HG03135 (cell line): ENCODE measurements around the gene ZYG11B.
"Not testable (repeated sequence)": the region's sequence is repeated elsewhere in the genome, so short reads cannot be mapped to it uniquely, and the experiment has no call there.

ENCODE experiments used
- ATAC-seq: cut with Tn5 transposase; IDR thresholded peaks from one replicate; pipeline ENCODE4 v1.9.1; 2021; ENCODE audit warnings: mild to moderate bottlenecking, moderate library complexity; ENCODE audit not compliant: unreplicated experiment

Gene ZYG11B

DNA sequence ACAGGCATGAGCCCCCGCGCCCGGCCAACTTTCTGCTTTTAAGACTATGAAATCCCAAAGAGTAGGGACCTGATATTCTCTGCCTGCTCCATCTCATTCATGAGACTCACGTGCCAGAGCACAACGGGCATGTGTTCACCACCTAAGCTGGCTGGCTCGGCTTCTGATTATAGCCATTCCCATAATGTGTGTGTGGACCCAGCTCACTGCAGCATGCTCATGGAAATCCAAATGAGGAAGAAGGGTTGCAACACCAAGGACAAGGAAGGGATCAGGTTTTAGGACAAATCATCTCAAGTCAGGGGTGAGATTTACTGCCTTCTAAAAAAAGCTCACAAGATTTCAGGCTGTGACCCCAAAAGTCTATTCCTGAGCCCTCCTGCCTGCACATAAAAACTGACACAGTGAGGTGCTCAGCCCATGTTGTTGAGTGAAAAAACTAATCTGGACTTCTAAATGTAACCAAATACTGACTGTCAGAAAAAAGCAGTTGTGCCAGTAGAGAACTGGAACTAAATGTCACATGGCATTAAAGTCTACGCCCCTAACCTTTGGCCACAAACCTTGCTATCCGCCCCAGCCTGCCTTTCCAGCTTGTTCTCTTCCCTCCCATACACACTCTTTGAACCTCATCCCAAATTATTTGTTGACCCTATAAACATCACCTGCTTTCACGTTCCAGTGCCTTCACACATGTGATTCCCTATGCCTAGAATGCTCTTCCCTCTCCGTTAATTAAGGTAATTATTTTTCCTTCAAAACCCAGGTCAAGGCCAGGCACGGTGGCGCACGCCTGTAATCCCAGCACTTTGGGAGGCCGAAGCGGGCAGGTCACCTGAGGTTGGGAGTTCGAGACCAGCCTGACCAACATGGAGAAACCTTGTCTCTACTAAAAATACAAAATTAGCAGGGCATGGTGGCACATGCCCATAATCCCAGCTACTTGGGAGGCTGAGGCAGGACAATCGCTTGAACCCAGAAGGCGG, 19.0 kb upstream of the ZYG11B start:
- no peak for ATAC-seq

GRCh38 chr1:52707927-52708655, 18.2 kb upstream of the ZYG11B start:
- ATAC-seq, result no peak

DNA sequence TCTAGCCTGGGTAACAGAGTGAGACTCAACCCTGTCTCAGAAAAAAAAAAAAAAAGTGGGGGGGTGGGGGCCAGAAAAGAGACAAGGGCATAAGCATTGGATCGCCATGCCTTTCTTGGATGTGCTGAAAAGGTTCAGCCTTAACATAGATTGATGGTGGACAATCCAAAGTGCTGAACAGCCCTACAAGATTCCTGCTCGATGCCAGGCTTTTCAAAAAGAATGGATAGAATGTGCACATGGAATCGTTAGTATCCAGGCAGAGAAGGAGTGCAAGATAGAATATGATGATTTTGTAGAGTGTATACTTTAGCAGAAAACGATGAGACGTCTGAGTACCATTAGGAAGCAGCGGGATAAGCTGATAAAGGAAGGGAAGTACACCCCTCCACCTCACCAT, 17.2 kb upstream of the ZYG11B start:
- ATAC-seq, result no peak

DNA sequence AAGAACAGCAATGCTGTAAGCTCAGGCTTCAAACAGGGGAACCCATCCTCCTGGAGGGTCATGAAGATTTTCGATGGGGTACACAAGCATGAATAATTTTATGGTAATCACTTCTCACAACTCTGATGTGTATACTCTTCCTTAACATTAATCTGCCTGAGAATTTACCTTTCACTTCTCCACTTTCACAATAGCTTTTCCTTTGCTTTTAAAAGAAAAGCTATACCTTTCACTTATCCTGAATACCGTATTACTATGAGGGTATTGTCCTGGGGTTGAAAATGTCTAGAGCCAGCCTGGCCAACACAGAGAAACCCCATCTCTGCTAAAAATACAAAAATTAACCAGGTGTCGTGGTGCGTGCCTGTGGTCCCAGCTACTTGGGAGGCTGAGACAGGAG, 12.7 kb upstream of the ZYG11B start:
- no peak for ATAC-seq

GRCh38 chr1:52715296-52715695, 11.0 kb upstream of the ZYG11B start:
- not testable (repeated sequence) for ATAC-seq

DNA sequence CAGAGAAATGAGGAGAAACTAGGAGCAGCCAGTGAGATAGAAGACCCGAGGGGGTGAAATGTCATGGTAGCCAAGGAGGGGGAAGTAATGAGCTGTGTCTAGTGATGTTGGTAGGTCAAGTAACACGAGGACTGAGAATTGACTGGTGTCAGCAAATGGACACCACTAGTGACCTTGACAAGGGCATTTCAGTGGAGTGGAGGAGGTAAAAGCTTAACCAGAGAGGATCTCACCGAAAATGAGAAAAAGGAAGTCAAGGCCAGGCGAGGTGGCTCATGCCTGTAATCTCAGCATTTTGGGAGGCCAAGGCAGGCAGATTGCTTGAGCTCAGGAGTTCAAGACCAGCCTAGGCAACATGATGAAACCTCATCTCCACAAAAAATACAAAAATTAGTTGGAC, 3.0 kb upstream of the ZYG11B start:
- ATAC-seq, result no peak

DNA sequence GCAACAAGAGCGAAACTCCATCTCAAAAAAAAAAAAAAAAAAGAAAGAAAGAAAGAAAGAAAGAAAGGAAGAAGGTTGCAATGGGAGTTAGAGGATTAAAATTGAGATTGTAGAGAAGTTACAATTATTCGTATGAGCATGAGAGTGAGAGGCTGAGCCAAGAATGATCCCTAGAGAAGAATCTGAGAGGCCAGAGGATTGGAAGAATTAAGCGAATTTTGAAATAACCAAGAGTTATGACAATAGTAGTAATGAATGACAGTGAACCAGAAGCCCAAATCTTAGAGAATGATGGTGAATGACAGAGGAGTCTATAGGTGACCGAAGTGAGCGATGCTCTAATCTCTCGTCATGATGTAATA, 369 bp upstream of the ZYG11B start:
- ATAC-seq, result no peak

DNA sequence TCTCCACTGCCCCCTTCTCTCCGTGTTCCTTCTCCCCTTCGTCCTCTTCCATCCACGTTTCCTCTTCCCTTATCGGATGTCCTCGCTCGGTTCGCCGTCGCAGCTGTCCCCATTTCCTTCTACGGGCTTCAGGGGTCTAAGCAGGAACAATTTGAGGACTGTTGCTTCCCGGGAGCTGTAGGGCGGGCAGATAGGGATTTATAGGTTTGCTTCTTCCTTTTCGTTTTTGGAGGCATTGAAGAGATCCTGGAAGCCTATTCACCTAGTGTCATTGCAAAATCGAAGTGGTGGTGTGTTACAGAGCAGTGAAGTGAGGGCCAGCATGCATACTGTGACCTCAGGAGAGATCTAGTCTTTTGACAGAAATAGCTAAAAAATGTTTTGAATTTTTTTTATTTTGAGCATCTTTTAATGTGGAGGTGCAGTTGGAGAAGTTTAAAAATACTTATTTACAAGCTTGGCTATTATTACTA, 897 bp downstream of the ZYG11B start:
- ATAC-seq, result no peak

GRCh38 chr1:52727956-52728656, 1.9 kb downstream of the ZYG11B start:
- ATAC-seq, result no peak

GRCh38 chr1:52733368-52733767, 7.1 kb downstream of the ZYG11B start:
- no peak for ATAC-seq

DNA sequence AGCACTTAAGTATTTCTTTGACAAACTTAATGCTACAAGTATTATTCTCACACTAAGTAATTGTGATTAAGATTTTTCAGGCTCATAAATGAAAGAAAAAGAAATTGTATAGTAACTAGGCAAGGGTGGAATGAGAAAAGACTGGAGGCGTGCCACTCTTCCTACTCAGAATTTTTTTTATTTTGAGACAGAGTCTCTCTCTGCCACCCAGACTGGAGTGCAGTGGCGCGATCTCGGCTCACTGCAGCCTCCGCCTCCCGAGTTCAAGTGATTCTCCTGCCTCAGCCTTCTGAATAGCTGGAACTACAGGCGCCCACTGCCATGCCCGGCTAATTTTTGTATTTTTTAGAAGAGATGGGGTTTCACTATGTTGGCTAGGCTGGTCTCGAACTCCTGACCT, 9.1 kb downstream of the ZYG11B start:
- ATAC-seq, result not testable (repeated sequence)

GRCh38 chr1:52738148-52738547, 11.9 kb downstream of the ZYG11B start:
- ATAC-seq, result no peak

GRCh38 chr1:52738893-52739292, 12.6 kb downstream of the ZYG11B start:
- ATAC-seq, result no peak

DNA sequence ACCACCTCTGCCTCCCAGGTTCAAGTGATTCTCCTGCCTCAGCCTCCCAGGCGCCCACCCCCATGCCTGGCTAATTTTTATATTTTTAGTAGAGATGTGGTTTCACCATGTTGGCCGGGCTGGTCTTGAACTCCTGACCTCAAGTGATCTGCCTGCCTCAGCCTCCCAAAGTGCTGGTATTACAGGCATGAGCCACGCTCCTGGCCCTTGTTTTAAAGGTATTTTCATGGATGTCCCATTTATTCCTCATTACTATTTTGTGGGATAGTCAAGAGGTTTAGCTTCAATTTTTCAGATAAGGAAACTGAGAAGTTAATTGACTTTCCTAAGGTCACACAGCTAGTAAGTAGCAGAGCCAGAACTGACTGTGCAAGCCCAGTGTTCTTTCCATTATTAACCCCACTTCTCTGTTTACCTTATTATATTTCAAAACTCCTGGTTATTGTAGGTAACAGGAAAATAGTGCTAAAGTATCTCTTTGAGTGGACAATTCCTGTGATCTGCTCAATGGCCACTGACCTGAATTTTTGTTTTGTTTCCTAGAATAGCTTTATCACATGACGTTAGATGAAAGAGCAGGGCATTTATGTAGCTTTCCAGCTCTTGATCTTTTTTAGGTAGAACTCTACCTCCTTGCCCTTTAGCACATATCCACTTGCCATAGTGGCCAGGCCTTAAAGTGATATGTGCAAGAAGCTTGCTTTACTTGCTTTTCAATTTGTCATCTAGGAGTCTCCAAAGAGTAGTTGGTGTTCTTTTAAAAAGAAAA, 13.6 kb downstream of the ZYG11B start:
- no peak for ATAC-seq

DNA sequence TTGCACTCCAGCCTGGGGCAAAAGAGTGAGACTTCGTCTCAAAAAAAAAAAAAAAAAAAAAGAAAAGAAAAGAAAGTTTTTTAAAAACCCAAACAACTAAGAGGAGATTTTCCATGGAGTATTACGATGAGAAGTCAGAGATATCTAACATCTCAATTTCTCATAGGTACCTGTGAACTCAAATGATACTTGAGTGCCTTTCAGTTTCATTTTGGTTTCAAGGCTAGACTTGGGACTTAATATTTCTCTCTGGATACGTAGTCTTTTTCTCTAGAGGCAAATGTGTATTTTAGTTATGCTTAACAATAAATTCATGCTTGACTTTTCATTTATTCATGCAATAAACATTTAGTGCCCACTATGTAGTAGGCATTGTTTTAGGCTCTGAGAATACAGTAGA, 15.0 kb downstream of the ZYG11B start:
- ATAC-seq, result no peak

DNA sequence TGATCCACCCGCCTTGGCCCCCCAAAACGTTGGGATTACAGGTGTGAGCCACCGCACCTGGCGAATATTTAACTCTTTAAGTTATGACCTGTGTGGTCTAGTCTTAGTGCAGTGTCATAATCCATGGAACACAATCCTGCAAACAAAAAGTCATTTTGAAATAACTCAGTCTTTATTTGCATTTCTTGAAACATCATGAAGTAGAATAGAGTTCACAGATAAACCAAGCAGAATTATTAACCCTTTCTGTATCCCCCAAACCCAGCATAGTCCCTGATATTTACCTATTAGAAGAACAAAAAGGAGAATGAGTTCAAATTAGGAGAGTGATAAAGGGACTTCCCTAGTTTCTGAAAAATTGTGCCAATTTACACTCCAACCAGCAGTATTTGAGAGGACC, 19.9 kb downstream of the ZYG11B start:
- ATAC-seq, result no peak

GRCh38 chr1:52747450-52747849, 21.2 kb downstream of the ZYG11B start:
- ATAC-seq, result no peak

GRCh38 chr1:52748119-52748518, 21.9 kb downstream of the ZYG11B start:
- ATAC-seq, result no peak

- ATAC-seq, result not testable (repeated sequence)
These were observed 23.2 kb downstream of the ZYG11B start for GRCh38 chr1:52749496-52749895.

DNA sequence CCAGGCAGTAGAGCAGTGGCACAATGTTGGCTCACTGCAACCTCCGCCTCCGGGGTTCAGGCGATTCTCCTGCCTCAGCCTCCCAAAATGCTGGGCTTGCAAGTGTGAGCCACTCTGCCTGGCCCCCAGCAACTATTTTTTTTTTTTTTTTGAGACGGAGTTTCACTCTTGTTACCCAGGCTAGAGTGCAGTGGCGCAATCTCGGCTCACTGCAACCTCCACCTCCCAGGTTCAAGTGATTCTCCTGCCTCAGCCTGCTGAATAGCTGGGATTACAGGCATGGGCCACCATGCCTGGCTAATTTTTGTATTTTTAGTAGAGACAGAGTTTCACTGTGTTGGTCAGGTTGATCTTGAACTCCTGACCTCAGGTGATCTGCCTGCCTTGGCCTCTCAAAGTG, 23.9 kb downstream of the ZYG11B start:
- not testable (repeated sequence) for ATAC-seq
